K562 (cell line): ENCODE data around the gene FKBP2. TPM values are rescaled to one million over a fixed set of nuclear protein-coding genes. Genes with fewer than 3 reads are reported as not detected.

Source experiments
- ARNT ChIP-seq, 2 experiments: fragments of 450-650 bp; IDR thresholded peaks; 2 replicates each; pipeline ENCODE4 v1.6.1; 2016; ENCODE audit warnings: mild to moderate bottlenecking in 1 of 2
- CC2D1A ChIP-seq: fragments of 450-650 bp; IDR thresholded peaks from 2 replicates; pipeline ENCODE4 v1.6.1; 2017; ENCODE audit warnings: mild to moderate bottlenecking
- CCAR2 ChIP-seq: fragments of 200-400 bp; formaldehyde crosslinking; IDR thresholded peaks from 2 replicates; pipeline ENCODE4 v1.6.1; 2017; ENCODE audit warnings: mild to moderate bottlenecking, low read depth, low read length
- FOXA1 ChIP-seq: fragments of 450-650 bp; IDR thresholded peaks from 2 replicates; pipeline ENCODE4 v1.6.1; 2016; ENCODE audit warnings: mild to moderate bottlenecking, borderline replicate concordance
- HMGN3 ChIP-seq: IDR thresholded peaks from 2 replicates; pipeline ENCODE4 v1.6.1; 2011; ENCODE audit warnings: borderline replicate concordance, low read depth, mild to moderate bottlenecking, mixed read lengths, low read length; ENCODE audit not compliant: insufficient read length; ENCODE audit errors: extremely low read depth
- MYC ChIP-seq, 2 experiments: fragments of 250-450 bp in 1 of 2; sonication (Bioruptor Pico) in 1 of 2; IDR thresholded peaks; 2 replicates each; pipeline versions ENCODE4 v1.5.1 to v1.6.1; 2012 to 2021; ENCODE audit warnings: low read depth in 2 of 2, borderline replicate concordance in 1 of 2, improper control_type of control experiment in 1 of 2, low read length in 1 of 2, mild to moderate bottlenecking in 1 of 2, moderate library complexity in 1 of 2
- PHB ChIP-seq: fragments of 250-450 bp; sonication (Bioruptor Pico); IDR thresholded peaks from 2 replicates; pipeline ENCODE4 v1.5.0; 2021
- SP1 ChIP-seq: sonication (generic); formaldehyde crosslinking; IDR thresholded peaks from 2 replicates; pipeline ENCODE4 v1.8.1; 2022; ENCODE audit warnings: mild to moderate bottlenecking, missing genetic modification reagents
- SRSF7 ChIP-seq: fragments of 200-400 bp; formaldehyde crosslinking; optimal IDR thresholded peaks from 2 replicates; pipeline ENCODE3; 2017; ENCODE audit warnings: mild to moderate bottlenecking, low read depth, low read length
- THRAP3 ChIP-seq: fragments of 450-650 bp; IDR thresholded peaks from 2 replicates; pipeline ENCODE4 v1.6.1; 2016; ENCODE audit warnings: mild to moderate bottlenecking, inconsistent platforms, borderline replicate concordance
- ZNF699 ChIP-seq: fragments of 250-450 bp; sonication (Bioruptor Pico); IDR thresholded peaks from 2 replicates; pipeline ENCODE4 v1.8.0; 2021; ENCODE audit warnings: mild to moderate bottlenecking, moderate library complexity; ENCODE audit not compliant: insufficient replicate concordance
- polyA plus RNA-seq, 8 experiments: library from polyadenylated mRNA; depleted of rRNA in 4 of 8; stranded (reverse) in 5 of 8; unstranded in 3 of 8; fragments of >200 nt; fragmentation: Nextera tagmentation in 2 of 8; fragmentation: Illumina TruSeq in 1 of 8; extraction: Ambion mirVana in 2 of 8; extraction: Trizol in 1 of 8; gene quantifications; 2 replicates each; pipeline versions ENCODE4 v1.2.1 to v1.2.3, GENCODE V29; 2011 to 2014; ENCODE audit warnings: inconsistent platforms in 1 of 8, missing spikeins in 1 of 8
- total RNA-seq, 7 experiments: library from RNA; depleted of rRNA in 6 of 7; stranded (reverse); fragments of >200 nt in 6 of 7; fragmentation: Illumina TruSeq in 2 of 7; extraction: Trizol in 2 of 7; gene quantifications; 2 replicates each; pipeline versions ENCODE4 v1.2.1 to v1.2.3, GENCODE V29; 2011 to 2021; ENCODE audit warnings: low replicate concordance in 1 of 7
- TF ChIP-seq, protein P1 (sequence below): sonication (generic); formaldehyde crosslinking; IDR thresholded peaks from 2 replicates; pipeline ENCODE4 v1.8.1; 2023; ENCODE audit warnings: mild to moderate bottlenecking, missing genetic modification reagents
- TF ChIP-seq, protein P2 (sequence below), 2 experiments: fragments of 450-650 bp in 1 of 2; sonication (generic) in 1 of 2; formaldehyde crosslinking; conservative IDR thresholded peaks; 2 replicates each; pipeline versions ENCODE4 v1.4.0 to v1.8.1; 2020 to 2022; ENCODE audit warnings: mild to moderate bottlenecking in 1 of 2, missing genetic modification reagents in 1 of 2
- TF ChIP-seq, protein P3 (sequence below): sonication (generic); formaldehyde crosslinking; IDR thresholded peaks from 2 replicates; pipeline ENCODE4 v1.9.0; 2022; ENCODE audit warnings: mild to moderate bottlenecking, missing genetic modification reagents
- TF ChIP-seq, protein P4 (sequence below): fragments of 450-650 bp; IDR thresholded peaks from 2 replicates; pipeline ENCODE4 v1.7.1; 2018; ENCODE audit warnings: mild to moderate bottlenecking, low read depth; ENCODE audit not compliant: partially characterized antibody
- TF ChIP-seq, protein P5 (sequence below): fragments of 250-450 bp; sonication (Bioruptor Pico); IDR thresholded peaks from 2 replicates; pipeline ENCODE4 v1.8.0; 2022; ENCODE audit warnings: inconsistent platforms, mild to moderate bottlenecking, moderate library complexity, borderline replicate concordance

The FKBP2 gene
- total and polyA plus RNA-seq, 9 of the 15 experiments (the other 6 are each of a cell fraction or from before 2014, with no cell fraction given), result 3.5 to 151 (median 58.1) TPM

- TF ChIP-seq FOXA1 (no peak), PHB (CRISPR knock-in tag) (no peak), CC2D1A (no peak), ZNF699 (CRISPR knock-in tag) (no peak), HMGN3 (no peak), CCAR2 (no peak), ARNT (IDR thresholded peaks at IDR 0.05) (no peak), MYC (IDR thresholded peaks at IDR 0.05; ENCODE audit: low read depth, low read length) (peak; percentile 67), MYC (CRISPR knock-in tag; IDR thresholded peaks at IDR 0.05; ENCODE audit: borderline replicate concordance, low read depth) (no peak), SRSF7 (no peak), THRAP3 (no peak), SP1 (CRISPR knock-in tag) (peak; percentile 74)
- TF ChIP-seq, protein P1, sequence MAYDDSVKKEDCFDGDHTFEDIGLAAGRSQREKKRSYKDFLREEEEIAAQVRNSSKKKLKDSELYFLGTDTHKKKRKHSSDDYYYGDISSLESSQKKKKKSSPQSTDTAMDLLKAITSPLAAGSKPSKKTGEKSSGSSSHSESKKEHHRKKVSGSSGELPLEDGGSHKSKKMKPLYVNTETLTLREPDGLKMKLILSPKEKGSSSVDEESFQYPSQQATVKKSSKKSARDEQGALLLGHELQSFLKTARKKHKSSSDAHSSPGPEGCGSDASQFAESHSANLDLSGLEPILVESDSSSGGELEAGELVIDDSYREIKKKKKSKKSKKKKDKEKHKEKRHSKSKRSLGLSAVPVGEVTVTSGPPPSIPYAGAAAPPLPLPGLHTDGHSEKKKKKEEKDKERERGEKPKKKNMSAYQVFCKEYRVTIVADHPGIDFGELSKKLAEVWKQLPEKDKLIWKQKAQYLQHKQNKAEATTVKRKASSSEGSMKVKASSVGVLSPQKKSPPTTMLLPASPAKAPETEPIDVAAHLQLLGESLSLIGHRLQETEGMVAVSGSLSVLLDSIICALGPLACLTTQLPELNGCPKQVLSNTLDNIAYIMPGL (CRISPR knock-in tag), result peak; percentile 85; the same call in 1 of the 2 replicates
- TF ChIP-seq, protein P2, sequence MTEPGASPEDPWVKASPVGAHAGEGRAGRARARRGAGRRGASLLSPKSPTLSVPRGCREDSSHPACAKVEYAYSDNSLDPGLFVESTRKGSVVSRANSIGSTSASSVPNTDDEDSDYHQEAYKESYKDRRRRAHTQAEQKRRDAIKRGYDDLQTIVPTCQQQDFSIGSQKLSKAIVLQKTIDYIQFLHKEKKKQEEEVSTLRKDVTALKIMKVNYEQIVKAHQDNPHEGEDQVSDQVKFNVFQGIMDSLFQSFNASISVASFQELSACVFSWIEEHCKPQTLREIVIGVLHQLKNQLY (CRISPR knock-in tag; conservative IDR thresholded peaks at IDR 0.05), result no peak
- TF ChIP-seq, protein P3, sequence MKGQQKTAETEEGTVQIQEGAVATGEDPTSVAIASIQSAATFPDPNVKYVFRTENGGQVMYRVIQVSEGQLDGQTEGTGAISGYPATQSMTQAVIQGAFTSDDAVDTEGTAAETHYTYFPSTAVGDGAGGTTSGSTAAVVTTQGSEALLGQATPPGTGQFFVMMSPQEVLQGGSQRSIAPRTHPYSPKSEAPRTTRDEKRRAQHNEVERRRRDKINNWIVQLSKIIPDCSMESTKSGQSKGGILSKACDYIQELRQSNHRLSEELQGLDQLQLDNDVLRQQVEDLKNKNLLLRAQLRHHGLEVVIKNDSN (CRISPR knock-in tag), result no peak
- TF ChIP-seq, protein P4, sequence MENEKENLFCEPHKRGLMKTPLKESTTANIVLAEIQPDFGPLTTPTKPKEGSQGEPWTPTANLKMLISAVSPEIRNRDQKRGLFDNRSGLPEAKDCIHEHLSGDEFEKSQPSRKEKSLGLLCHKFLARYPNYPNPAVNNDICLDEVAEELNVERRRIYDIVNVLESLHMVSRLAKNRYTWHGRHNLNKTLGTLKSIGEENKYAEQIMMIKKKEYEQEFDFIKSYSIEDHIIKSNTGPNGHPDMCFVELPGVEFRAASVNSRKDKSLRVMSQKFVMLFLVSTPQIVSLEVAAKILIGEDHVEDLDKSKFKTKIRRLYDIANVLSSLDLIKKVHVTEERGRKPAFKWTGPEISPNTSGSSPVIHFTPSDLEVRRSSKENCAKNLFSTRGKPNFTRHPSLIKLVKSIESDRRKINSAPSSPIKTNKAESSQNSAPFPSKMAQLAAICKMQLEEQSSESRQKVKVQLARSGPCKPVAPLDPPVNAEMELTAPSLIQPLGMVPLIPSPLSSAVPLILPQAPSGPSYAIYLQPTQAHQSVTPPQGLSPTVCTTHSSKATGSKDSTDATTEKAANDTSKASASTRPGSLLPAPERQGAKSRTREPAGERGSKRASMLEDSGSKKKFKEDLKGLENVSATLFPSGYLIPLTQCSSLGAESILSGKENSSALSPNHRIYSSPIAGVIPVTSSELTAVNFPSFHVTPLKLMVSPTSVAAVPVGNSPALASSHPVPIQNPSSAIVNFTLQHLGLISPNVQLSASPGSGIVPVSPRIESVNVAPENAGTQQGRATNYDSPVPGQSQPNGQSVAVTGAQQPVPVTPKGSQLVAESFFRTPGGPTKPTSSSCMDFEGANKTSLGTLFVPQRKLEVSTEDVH, result no peak
- TF ChIP-seq, protein P5, sequence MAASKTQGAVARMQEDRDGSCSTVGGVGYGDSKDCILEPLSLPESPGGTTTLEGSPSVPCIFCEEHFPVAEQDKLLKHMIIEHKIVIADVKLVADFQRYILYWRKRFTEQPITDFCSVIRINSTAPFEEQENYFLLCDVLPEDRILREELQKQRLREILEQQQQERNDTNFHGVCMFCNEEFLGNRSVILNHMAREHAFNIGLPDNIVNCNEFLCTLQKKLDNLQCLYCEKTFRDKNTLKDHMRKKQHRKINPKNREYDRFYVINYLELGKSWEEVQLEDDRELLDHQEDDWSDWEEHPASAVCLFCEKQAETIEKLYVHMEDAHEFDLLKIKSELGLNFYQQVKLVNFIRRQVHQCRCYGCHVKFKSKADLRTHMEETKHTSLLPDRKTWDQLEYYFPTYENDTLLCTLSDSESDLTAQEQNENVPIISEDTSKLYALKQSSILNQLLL (CRISPR knock-in tag), result no peak
Observed at GRCh38 chr11:64251016-64251752, 10.3 kb downstream of the FKBP2 start, which contains the start of gene PLCB3 (continued).
